Cardiac muscle cell (in vitro differentiated cells and primary cell): ENCODE data around the gene MTF1. TPM values are rescaled to one million over a fixed set of nuclear protein-coding genes. Genes with fewer than 3 reads are reported as not detected.
"Not testable (repeated sequence)": the region's sequence is repeated elsewhere in the genome, so short reads cannot be mapped to it uniquely, and the experiment has no call there.

Experiments used
- DNase-seq, 2 donors: peaks; one replicate each; pipeline versions ENCODE4 v3.0.0 to v3.0.0-alpha.2; 2010 to 2017; ENCODE audit warnings: low read depth in 1 of 2, low spot score in 1 of 2
- H3K27ac ChIP-seq: fragments of 200-600 bp; sonication (generic); 2 replicates; pipeline ENCODE4 v1.5.1; 2016
- H3K27me3 ChIP-seq: fragments of 200-600 bp; sonication (generic); 2 replicates; pipeline ENCODE4 v1.6.0; 2016; ENCODE audit warnings: control low read depth
- H3K36me3 ChIP-seq: fragments of 200-600 bp; sonication (generic); 2 replicates; pipeline ENCODE4 v1.5.1; 2016; ENCODE audit warnings: control low read depth
- H3K4me1 ChIP-seq: fragments of 200-600 bp; sonication (generic); 2 replicates; pipeline ENCODE4 v1.8.1; 2017; ENCODE audit warnings: low read depth, mild to moderate bottlenecking, mixed run types
- H3K4me3 ChIP-seq: fragments of 200-600 bp; sonication (generic); 2 replicates; pipeline ENCODE4 v1.5.1; 2016; ENCODE audit warnings: mild to moderate bottlenecking
- H3K9me3 ChIP-seq: fragments of 200-600 bp; sonication (generic); 2 replicates; pipeline ENCODE4 v1.5.1; 2017; ENCODE audit warnings: low read depth, mild to moderate bottlenecking, control low read depth
- polyA plus RNA-seq: library from polyadenylated mRNA; unstranded; fragments of >200 nt; fragmentation: Nextera tagmentation; extraction: Ambion mirVana; gene quantifications from 2 replicates; pipeline ENCODE4 v1.2.1, GENCODE V29; 2016
- total RNA-seq: library from RNA; depleted of rRNA; stranded (reverse); fragments of >200 nt; gene quantifications from 2 replicates; pipeline ENCODE4 v1.2.3, GENCODE V29; 2016
- TF ChIP-seq, protein P1 (sequence below): IDR thresholded peaks from 2 replicates; pipeline ENCODE4 v1.5.1; 2012; ENCODE audit warnings: low read depth, mild to moderate bottlenecking, low read length

Gene MTF1
- total RNA-seq (1.5 and 1.6 TPM in 2 replicates), polyA plus RNA-seq (5.7 and 9.3 TPM in 2 replicates)

DNA sequence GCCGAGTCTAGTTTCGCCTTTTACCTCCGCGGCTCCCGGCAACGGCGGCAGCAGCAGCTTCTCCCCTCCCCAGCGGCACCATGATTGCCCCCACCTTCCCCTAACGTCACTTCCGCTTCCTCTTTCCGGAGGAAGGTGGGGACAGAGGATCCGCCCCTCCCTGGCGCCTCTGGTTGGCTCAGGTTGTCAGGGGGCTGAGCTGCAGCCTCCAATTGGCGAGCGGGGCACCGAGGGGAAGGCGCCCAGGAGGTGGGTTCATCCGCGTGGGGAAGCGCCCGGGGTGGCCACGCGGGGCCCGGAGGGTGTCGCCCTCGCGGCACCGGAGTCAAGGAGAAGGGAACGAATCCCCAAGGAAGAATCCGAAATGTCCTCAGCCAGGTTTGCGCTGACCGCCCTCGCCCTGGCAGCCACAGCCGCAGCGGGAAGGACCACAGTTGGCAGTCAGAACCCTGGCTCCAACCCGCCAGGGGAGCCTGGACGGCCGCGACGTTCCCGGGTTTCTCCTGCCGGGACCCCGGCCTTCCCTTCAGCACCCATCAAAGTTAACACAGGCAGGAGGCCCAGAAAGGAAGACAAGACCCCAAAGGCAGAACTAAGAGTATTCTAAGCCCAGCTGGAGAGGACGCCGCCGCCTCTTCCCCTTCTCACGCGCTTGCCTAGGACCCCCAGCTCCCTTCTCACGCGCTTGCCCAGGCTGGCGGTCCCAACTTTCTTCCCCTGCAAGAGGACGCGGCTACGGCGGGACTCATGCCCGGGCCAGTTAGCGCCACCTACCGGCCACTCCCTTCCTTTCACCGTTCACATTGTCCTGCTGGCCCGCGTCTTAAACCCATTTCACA lies at the start of gene MTF1:
Gene MTF1, minus strand, starts transcription at position 86 of the 839 bp plus-strand sequence. CDS start 1,934 bp downstream, outside the sequence.
- Histone ChIP-seq H3K9me3 (no peaks in the 10 kb centered on the region), H3K36me3 (peaks cover 9% of the 10 kb centered on the region), H3K27me3 (no peaks in the 10 kb centered on the region), H3K27ac (peak within 1 kb of the TSS; percentile 88), H3K4me3 (peak within 1 kb of the TSS; percentile 97), H3K4me1 (peaks cover 7% of the 10 kb centered on the region)
- TF ChIP-seq, protein P1, sequence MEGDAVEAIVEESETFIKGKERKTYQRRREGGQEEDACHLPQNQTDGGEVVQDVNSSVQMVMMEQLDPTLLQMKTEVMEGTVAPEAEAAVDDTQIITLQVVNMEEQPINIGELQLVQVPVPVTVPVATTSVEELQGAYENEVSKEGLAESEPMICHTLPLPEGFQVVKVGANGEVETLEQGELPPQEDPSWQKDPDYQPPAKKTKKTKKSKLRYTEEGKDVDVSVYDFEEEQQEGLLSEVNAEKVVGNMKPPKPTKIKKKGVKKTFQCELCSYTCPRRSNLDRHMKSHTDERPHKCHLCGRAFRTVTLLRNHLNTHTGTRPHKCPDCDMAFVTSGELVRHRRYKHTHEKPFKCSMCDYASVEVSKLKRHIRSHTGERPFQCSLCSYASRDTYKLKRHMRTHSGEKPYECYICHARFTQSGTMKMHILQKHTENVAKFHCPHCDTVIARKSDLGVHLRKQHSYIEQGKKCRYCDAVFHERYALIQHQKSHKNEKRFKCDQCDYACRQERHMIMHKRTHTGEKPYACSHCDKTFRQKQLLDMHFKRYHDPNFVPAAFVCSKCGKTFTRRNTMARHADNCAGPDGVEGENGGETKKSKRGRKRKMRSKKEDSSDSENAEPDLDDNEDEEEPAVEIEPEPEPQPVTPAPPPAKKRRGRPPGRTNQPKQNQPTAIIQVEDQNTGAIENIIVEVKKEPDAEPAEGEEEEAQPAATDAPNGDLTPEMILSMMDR: peak; percentile 85
- DNase-seq: peak; percentile 98 to 99

DNA sequence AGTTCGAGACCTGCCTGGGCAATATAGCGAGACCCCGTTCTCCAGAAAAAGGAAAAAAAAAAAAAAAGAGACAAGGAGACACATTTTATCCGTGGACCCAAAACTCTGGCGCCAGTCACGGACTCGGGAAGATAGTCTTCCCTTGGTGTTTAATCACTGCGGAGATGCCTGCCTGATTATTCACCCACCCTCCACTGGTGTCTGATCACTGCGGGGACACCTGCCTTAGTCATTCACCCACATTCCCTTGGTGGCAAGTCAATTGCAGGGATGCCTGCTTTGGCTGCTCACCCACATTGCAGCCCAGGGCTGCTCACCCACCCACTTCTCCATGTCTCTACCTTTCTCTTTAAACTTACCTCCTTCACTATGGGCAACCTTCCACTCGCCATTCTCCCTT lies 49.1 kb upstream of the MTF1 start:
- not testable (repeated sequence) for H3K4me3 ChIP-seq, DNase-seq, H3K27ac ChIP-seq, H3K27me3 ChIP-seq, H3K36me3 ChIP-seq, H3K4me1 ChIP-seq, H3K9me3 ChIP-seq

DNA sequence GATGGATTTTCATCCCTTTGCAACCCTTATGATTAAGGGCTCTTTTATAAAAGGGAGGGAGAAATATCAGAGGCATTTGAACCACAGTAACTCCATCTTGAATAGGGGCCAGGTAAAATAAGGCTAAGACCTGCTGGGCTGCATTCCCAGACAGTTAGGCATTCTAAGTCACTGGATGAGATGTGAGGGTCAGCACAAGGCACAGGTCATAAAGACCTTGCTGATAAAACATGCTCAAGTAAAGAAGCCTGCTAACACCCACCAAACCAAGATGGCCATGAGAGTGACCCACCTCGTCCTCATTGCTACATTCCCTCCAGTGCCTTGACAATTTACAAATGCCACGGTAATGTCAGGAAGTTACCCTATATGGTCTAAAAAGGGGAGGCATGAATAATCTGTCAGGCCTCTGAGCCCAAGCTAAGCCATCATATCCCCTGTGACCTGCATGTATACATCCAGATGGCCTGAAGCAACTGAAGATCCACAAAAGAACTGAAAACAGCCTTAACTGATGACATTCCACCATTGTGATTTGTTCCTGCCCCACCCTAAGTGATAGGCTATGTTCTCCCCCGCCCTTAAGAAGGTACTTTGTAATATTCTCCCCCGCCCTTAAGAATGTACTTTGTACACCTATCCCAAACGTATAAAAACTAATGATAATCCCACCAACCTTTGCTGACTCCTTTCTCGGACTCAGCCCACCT lies 48.2 kb upstream of the MTF1 start:
- not testable (repeated sequence) for H3K27me3 ChIP-seq, H3K4me3 ChIP-seq, H3K36me3 ChIP-seq, H3K9me3 ChIP-seq, H3K27ac ChIP-seq, H3K4me1 ChIP-seq, DNase-seq

DNA sequence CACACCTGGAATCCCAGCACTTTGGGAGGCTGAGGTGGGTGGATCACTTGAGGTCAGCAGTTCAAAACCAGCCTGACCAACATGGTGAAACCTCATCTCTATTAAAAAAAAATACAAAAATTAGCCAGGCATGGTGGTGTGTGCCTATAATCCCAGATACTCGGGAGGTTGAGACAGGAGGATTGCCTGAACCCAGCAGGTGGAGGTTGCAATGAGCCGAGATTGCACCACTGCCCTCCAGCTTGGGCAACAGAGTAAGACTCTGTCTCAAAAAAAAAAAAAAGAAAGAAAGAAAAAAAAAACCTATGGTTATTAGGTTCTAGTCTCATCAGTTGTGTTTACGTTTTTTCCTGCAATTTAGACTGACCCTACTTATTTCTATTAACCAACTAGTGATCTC lies 47.2 kb upstream of the MTF1 start:
- not testable (repeated sequence) for H3K27me3 ChIP-seq, H3K36me3 ChIP-seq, H3K9me3 ChIP-seq, DNase-seq, H3K4me3 ChIP-seq, H3K27ac ChIP-seq, H3K4me1 ChIP-seq

DNA sequence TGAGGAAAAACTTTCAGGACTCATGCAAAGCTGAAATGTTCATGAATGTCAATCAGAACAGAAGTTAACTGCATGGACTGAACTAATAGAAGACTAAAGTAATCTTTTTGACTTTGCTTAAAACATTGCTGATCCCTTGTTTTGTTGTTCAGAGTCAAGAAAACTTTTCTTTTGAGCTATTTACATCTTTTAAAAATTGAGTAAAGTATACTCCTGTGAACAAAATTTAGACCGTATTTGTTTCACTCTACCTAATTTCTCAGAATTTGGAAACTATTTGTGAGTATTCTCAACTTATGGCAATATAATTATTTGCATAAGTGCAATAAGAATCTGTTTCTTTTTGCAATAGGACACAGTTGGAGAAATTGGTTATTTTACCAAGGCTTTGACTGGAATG lies 46.3 kb upstream of the MTF1 start:
- H3K4me1 ChIP-seq: no peaks in the 10 kb centered on the region
- DNase-seq: no peak
- no peaks in the 10 kb centered on the region for H3K9me3 ChIP-seq
- H3K4me3 ChIP-seq: no peak overlapping the region
- H3K27ac ChIP-seq: no peak overlapping the region
- TF ChIP-seq, protein P1: no peak
- no peaks in the 10 kb centered on the region for H3K36me3 ChIP-seq
- H3K27me3 ChIP-seq: no peaks in the 10 kb centered on the region

DNA sequence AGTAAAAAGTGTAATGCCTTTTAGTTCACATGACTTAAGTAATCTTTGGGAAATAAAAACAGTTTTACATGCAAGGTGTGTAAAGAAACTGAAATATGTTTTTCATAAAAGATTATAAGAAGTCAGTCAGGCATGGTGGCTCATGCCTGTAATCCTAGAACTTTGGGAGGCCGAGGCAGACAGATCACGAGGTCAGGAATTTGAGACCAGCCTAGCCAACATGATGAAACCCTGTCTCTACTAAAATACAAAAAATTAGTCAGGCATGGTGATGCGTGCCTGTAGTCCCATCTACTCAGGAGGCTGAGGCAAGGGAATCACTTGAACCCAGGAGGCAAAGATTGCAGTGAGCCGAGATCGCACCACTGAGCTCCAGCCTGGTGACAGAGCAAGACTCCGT lies 44.5 kb upstream of the MTF1 start:
- not testable (repeated sequence) for H3K4me3 ChIP-seq, H3K36me3 ChIP-seq

DNA sequence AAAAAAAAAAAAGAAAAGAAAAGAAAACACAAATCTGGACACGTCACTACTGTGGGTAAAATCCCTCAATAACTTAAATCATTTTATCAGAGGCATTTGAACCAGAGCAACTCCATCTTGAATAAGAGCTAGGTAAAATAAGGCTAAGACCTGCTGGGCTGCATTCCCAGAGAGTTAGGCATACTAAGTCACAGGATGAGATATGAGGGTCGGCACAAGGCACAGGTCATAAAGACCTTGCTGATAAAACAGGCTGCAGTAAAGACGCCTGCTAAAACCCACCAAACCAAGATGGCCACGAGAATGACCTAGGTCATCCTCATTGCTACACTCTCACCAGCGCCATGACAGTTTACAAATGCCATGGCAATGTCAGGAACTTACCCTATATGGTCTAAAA lies 43.6 kb upstream of the MTF1 start:
- no peaks in the 10 kb centered on the region for H3K9me3 ChIP-seq
- no peaks in the 10 kb centered on the region for H3K4me1 ChIP-seq
- H3K27me3 ChIP-seq: no peaks in the 10 kb centered on the region
- no peaks in the 10 kb centered on the region for H3K36me3 ChIP-seq
- TF ChIP-seq, protein P1: no peak
- no peak for DNase-seq
- no peak overlapping the region for H3K4me3 ChIP-seq
- no peak overlapping the region for H3K27ac ChIP-seq

More for the DNA sequence above, 44.5 kb upstream of the MTF1 start:
- not testable (repeated sequence) for DNase-seq, H3K27me3 ChIP-seq, H3K4me1 ChIP-seq, H3K27ac ChIP-seq, H3K9me3 ChIP-seq
